ENCODE data around the gene SMARCB1. TPM values are rescaled to one million over a fixed set of nuclear protein-coding genes. Genes with fewer than 3 reads are reported as not detected.

Gene SMARCB1
- total and polyA plus RNA-seq, 2 donors (not counting 3 experiments of a cell fraction or from before 2014, with no cell fraction given) = 113 to 148 TPM

GRCh38 chr22:23779731-23780130 is 7.0 kb upstream of the SMARCB1 start:
- Histone ChIP-seq H3K36me3 (ENCODE audit: control insufficient read depth in 2 of 2, extremely low read depth in 1 of 2, insufficient read depth in 2 of 2, low read length in 2 of 2) (no peaks in the 10 kb centered on the region), H3K9me3 (replicated peaks; ENCODE audit: control insufficient read depth, insufficient read depth, low read length) (no peaks in the 10 kb centered on the region), H3K4me2 (ENCODE audit: insufficient read depth, low read length) (no peak overlapping the region), H3K27me3 (ENCODE audit: control insufficient read depth in 2 of 2, insufficient read depth in 2 of 2, low read length in 2 of 2) (no peaks in the 10 kb centered on the region), H2AFZ (ENCODE audit: low read depth, low read length) (no peak overlapping the region), H3K4me1 (ENCODE audit: control insufficient read depth, extremely low read depth, insufficient read depth, low read length) (no peaks in the 10 kb centered on the region), H4K20me1 (replicated peaks; ENCODE audit: control insufficient read depth, extremely low read depth, insufficient read depth, low read length) (no peaks in the 10 kb centered on the region), H3K27ac (ENCODE audit: insufficient read depth, low read depth, low read length) (no peak overlapping the region), H3K9ac (replicated peaks; ENCODE audit: extremely low read depth, insufficient read depth, low read length) (no peak overlapping the region), H3K9me1 (replicated peaks; ENCODE audit: control insufficient read depth, extremely low read depth, insufficient read depth, low read length) (no peaks in the 10 kb centered on the region), H3K79me2 (ENCODE audit: control insufficient read depth, insufficient read depth, low read length) (no peaks in the 10 kb centered on the region), H3K4me3 (replicated peaks in 1 of 3; ENCODE audit: insufficient read depth in 1 of 3, low read depth in 1 of 3, low read length in 3 of 3) (no peak overlapping the region)
- dilution Hi-C loops (cut with MboI; ENCODE audit: extremely low pct_ligation_motif_present, low sequenced_read_pairs) (no loop called here), intact Hi-C loops (cut with micrococcal nuclease) (no loop called here)
- no peak for DNase-seq (ENCODE audit: low read depth, low spot score)
- ChIA-PET POLR2A (no interaction called here), CTCF (no interaction called here)
- no TSS peak for BruUV-seq (replicated peaks)
- TF ChIP-seq POLR2A (IDR thresholded peaks at IDR 0.05; ENCODE audit: low read depth, low read length) (no peak), MYC (IDR thresholded peaks at IDR 0.05; ENCODE audit: low read depth, low read length) (no peak), FOS (IDR thresholded peaks at IDR 0.05; ENCODE audit: borderline replicate concordance, insufficient read depth, low read length) (no peak), POLR2AphosphoS5 (IDR thresholded peaks at IDR 0.05; ENCODE audit: insufficient read depth, low read depth, low read length) (no peak), EZH2 (IDR thresholded peaks at IDR 0.05; ENCODE audit: borderline replicate concordance, low read depth, low read length, severe bottlenecking) (no peak), CTCF (IDR thresholded peaks at IDR 0.05; ENCODE audit: extremely low read depth in 1 of 2, insufficient read depth in 1 of 2, low read depth in 1 of 2, low read length in 2 of 2) (no peak), GATA2 (IDR thresholded peaks at IDR 0.05; ENCODE audit: insufficient read depth, insufficient read length, low read depth, low read length) (no peak), JUN (IDR thresholded peaks at IDR 0.05; ENCODE audit: borderline replicate concordance, insufficient read depth, insufficient read length, low read depth) (no peak)
- TF ChIP-seq, protein P1, sequence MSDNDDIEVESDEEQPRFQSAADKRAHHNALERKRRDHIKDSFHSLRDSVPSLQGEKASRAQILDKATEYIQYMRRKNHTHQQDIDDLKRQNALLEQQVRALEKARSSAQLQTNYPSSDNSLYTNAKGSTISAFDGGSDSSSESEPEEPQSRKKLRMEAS (IDR thresholded peaks at IDR 0.05; ENCODE audit: insufficient read depth, insufficient read length) = no peak
- no peak for FAIRE-seq

Data from endothelial cell of umbilical vein (primary cell).